AG04450 (cell line): Measurements from ENCODE around the gene CHAF1A. TPM values are rescaled to one million over a fixed set of nuclear protein-coding genes. Genes with fewer than 3 reads are reported as not detected.
A peak's percentile ranks its signal among the peaks of the same experiment; 100 is the strongest.

ENCODE experiments used
- CTCF ChIA-PET: fragments of 300-600, 350-600 bp; formaldehyde crosslinking; extraction: SDS; loops from one replicate; lab custom pipeline; 2022; ENCODE audit warnings: antibody characterized with exemption, inconsistent platforms; lab: Charles Lee
- POLR2A ChIA-PET: fragments of 350-600 bp; formaldehyde crosslinking; extraction: SDS; loops from one replicate; lab custom pipeline; 2021; ENCODE audit warnings: antibody characterized with exemption, inconsistent platforms; lab: Yijun Ruan, JAX
- DNase-seq: peaks from one replicate; pipeline ENCODE4 v3.0.0-alpha.2; 2011; ENCODE audit warnings: low read depth, low spot score
- H3K27ac ChIP-seq: one replicate; pipeline ENCODE4 v1.5.1; 2012; ENCODE audit warnings: low read depth, low read length, control low read depth
- H3K27me3 ChIP-seq: one replicate; pipeline ENCODE4 v1.6.0; 2012; ENCODE audit warnings: low read length; ENCODE audit not compliant: control insufficient read depth, insufficient read depth
- H3K4me3 ChIP-seq: 2 replicates; pipeline ENCODE4 v1.5.1; 2011; ENCODE audit warnings: mild to moderate bottlenecking, low read depth, low read length, control low read depth
- H3K9me3 ChIP-seq: 2 replicates; pipeline ENCODE4 v1.5.1; 2012; ENCODE audit warnings: low read length; ENCODE audit not compliant: control insufficient read depth, insufficient read depth
- polyA plus RNA-seq: library from polyadenylated mRNA; depleted of rRNA; stranded (reverse); fragments of >200 nt; gene quantifications from 2 replicates; pipeline ENCODE4 v1.2.3, GENCODE V29; 2011
- TF ChIP-seq, protein P1 (sequence below): IDR thresholded peaks from 2 replicates; pipeline ENCODE4 v1.5.1; 2011; ENCODE audit warnings: low read depth, low read length, control low read depth, inconsistent platforms

The CHAF1A gene
- polyA plus RNA-seq, 1 experiment: 5.0 TPM

DNA sequence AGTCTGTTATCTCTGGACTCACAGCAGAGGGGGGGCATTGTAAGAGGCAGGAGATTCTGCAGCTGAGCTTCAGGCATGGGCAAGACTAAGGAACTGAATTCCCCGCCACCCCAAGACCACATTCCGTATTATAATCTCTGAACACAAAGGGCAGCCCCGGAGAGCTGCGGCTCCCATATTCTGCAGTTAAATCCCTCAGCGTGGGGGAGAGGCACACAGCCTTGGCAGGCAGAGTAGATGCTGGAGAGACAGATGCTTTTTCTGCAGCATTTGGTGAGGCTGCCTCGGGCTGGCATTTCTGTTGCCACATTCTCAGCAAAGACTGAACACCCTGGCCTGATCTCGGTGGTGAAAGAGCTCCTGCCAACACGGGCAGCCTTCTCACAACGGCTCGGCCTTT is 12.9 kb downstream of the CHAF1A start:
- CTCF ChIA-PET: interaction anchor here (1.3 to 8.2 kb wide), 3 partner anchors 12 to 15 kb away, joined by 5 to 50 read pairs (median 9); partner anchors contain the start of genes CHAF1A and SH3GL1
- no peak for DNase-seq
- peak overlapping the region; percentile 31; the same call in 1 of the 2 replicates for H3K4me3 ChIP-seq

DNA sequence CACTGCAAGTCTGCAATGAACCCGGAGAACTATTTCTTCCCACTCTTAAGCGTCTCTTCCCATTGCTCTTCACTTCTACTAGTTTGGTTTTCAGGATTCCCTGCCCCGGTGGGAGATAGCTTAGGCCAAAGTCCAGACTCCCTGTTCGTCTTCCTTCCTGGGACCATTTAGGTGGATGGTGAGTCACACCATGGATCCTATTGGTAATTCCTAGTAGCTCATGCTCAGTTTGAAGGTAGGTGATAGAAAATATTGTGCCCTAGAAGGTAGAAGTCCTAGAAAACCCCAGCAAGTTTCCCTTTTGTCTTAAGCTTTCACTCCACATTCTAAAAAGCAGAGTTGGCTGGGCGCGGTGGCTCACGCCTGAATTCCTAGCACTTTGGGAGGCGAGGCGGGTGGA is 13.8 kb downstream of the CHAF1A start:
- ChIA-PET POLR2A (no interaction called here), CTCF (interaction anchor here (1.3 to 8.2 kb wide), 4 partner anchors 11 to 109 kb away, joined by 3 to 50 read pairs (median 7); partner anchors contain the start of genes CHAF1A and SH3GL1)
- H3K27me3 ChIP-seq: no peaks in the 10 kb centered on the region
- DNase-seq: no peak
- no peak overlapping the region for H3K27ac ChIP-seq
- H3K9me3 ChIP-seq: no peaks in the 10 kb centered on the region
- no peak overlapping the region for H3K4me3 ChIP-seq
- TF ChIP-seq, protein P1, sequence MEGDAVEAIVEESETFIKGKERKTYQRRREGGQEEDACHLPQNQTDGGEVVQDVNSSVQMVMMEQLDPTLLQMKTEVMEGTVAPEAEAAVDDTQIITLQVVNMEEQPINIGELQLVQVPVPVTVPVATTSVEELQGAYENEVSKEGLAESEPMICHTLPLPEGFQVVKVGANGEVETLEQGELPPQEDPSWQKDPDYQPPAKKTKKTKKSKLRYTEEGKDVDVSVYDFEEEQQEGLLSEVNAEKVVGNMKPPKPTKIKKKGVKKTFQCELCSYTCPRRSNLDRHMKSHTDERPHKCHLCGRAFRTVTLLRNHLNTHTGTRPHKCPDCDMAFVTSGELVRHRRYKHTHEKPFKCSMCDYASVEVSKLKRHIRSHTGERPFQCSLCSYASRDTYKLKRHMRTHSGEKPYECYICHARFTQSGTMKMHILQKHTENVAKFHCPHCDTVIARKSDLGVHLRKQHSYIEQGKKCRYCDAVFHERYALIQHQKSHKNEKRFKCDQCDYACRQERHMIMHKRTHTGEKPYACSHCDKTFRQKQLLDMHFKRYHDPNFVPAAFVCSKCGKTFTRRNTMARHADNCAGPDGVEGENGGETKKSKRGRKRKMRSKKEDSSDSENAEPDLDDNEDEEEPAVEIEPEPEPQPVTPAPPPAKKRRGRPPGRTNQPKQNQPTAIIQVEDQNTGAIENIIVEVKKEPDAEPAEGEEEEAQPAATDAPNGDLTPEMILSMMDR: no peak

More for the DNA sequence above, 12.9 kb downstream of the CHAF1A start:
- Histone ChIP-seq H3K27ac (peak overlapping the region; percentile 52), H3K27me3 (no peaks in the 10 kb centered on the region), H3K9me3 (no peaks in the 10 kb centered on the region)
- TF ChIP-seq, protein P1: no peak
- POLR2A ChIA-PET: interaction anchor here (1.1 to 1.4 kb wide), 3 partner anchors 14 to 56 kb away, joined by 3 to 8 read pairs (median 4); partner anchors contain the start of gene HDGFL2

DNA sequence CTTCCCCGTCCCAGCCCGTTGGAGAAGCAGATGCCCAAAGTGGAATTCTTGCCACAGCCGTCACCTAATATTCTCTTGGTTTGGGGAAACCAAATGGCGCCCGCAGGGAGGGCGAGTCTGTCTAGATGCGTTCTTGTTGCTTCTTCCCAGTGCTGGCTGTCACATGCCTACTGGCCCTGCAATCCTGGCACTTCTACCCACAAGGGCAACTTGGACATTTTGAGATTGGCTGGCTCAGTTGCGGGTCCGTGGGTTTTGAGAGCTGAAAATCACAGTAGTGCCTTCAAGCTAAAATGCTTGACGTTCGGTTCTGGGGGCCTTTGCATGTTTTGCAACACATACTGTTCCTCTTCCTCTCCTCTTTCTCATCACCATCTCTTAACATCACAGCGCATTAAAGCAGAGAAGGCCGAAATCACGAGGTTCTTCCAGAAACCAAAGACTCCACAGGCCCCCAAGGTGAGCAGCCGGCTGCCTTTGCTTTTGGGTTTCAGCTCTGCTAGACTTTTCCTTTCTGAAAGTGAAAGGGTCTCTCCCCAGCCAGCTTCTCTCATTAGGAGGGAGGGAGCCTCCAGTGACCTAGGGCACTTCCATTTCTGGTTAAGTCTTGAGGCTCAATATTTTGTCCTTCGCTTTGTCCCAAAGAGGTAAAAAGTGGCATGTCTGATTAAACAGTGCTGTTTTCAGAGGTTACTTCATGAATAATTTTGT is 21.1 kb downstream of the CHAF1A start:
- no peak overlapping the region for H3K27ac ChIP-seq
- H3K27me3 ChIP-seq: no peaks in the 10 kb centered on the region
- ChIA-PET POLR2A (no interaction called here), CTCF (interaction anchor here (1.2 kb wide), 1 partner anchor 9 kb away, joined by 4 read pairs; no protein-coding TSS in a partner anchor)
- no peak for DNase-seq
- no peak overlapping the region for H3K4me3 ChIP-seq
- H3K9me3 ChIP-seq: no peaks in the 10 kb centered on the region; the same call in 1 of the 2 replicates
- TF ChIP-seq, protein P1: no peak

DNA sequence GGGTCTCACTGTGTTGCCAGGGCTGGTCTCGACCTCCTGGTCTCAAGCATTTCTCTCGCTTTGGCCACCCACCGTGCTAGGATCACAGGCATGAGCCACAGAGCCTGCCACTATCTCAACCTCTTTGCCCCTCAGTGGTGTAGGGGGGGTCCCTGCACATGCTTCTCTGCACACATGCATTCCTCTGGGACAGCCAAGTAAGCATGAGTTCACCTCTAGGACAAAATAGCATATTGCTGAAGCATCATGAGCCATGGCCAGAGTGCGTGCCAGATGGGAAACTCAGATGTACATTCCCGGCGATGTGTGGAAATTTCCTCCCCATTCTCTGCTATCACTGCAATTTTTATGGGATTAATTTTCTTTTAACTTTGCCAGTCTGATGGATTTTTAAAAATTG is 23.1 kb downstream of the CHAF1A start:
- Histone ChIP-seq H3K27me3 (no peaks in the 10 kb centered on the region), H3K4me3 (no peak overlapping the region), H3K27ac (peak overlapping the region; percentile 77), H3K9me3 (no peaks in the 10 kb centered on the region; the same call in 1 of the 2 replicates)
- TF ChIP-seq, protein P1: no peak
- peak; percentile 74 for DNase-seq
- ChIA-PET CTCF (no interaction called here), POLR2A (no interaction called here)

DNA sequence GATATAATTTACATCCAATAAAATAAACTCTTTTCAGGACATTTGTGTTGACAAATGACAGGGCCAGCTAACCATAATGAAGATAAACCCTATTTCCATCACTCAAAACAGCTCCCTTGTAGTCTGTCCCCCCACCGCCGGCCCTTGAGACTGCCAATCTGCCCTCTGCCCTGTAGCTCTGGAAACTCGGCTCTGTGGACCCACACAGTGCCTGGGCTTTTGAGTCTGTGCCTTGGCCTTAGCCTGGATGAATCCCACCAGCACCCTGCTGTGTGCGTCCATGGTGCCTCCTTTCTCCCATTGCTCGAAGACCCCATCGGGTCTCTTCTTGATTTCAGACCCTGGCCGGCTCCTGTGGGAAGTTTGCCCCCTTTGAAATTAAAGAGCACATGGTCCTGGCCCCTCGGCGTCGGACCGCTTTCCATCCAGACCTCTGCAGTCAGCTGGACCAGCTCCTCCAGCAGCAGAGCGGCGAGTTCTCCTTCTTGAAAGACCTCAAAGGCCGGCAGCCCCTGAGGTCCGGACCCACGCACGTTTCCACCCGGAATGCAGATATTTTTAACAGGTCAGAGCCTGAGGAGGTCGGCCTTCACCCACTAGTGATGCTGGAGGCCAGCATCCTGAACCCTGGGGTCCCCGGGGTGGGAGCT is 26.0 kb downstream of the CHAF1A start:
- Histone ChIP-seq H3K27me3 (no peaks in the 10 kb centered on the region), H3K27ac (no peak overlapping the region), H3K9me3 (no peaks in the 10 kb centered on the region), H3K4me3 (no peak overlapping the region)
- ChIA-PET POLR2A (interaction anchor here (0.6 to 1.2 kb wide), 2 partner anchors 28 to 42 kb away, joined by 5 to 6 read pairs; no protein-coding TSS in a partner anchor), CTCF (interaction anchor here (1.2 kb wide), 1 partner anchor 26 kb away, joined by 3 read pairs; the partner anchor contains the start of gene CHAF1A)
- DNase-seq: no peak
- TF ChIP-seq, protein P1: no peak
